Uterus (tissue), 2 donors: ENCODE data around the gene SLC46A3.

ENCODE experiments used
- POLR2A ChIP-seq, 2 donors: fragments of 450-650 bp; IDR thresholded peaks; one replicate each; pipeline ENCODE4 v1.6.1; 2016; ENCODE audit warnings: antibody characterized with exemption in 2 of 2, mild to moderate bottlenecking in 1 of 2, moderate library complexity in 1 of 2
- TF ChIP-seq, protein P1 (sequence below), 4 experiments: fragments of 200-600 bp in 2 of 4; fragments of 450-650 bp in 2 of 4; sonication (generic) in 2 of 4; IDR thresholded peaks; one replicate each; pipeline ENCODE4 v1.5.1; 2016 to 2019; ENCODE audit warnings: antibody characterized with exemption in 4 of 4, mild to moderate bottlenecking in 2 of 4, moderate library complexity in 1 of 4

DNA sequence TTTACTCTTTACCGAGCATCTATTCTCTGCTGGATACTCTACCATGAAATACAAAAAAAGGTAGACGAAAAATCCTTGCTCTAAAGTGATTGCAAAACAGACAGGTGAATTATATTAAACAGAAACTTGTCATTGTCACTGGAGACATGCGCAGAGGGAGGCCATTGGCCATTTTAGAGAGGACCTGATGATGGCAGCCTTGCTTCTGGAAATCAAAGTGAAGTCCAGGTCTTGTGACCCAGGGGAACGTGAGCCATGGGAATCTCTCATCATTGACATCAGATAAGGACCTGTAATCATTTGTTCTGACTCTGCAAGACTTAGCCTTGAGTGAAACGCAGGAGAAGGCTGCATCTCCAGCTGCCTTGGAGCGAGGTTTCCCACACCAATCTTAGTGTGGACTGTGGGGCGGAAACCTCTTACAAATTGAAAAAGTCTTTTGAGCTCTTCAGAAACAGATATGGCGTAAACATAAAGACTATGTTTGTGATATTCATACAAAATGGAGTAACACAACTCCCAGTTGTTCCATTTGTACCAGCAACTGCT, 16.8 kb upstream of the SLC46A3 start:
- TF ChIP-seq, protein P1, sequence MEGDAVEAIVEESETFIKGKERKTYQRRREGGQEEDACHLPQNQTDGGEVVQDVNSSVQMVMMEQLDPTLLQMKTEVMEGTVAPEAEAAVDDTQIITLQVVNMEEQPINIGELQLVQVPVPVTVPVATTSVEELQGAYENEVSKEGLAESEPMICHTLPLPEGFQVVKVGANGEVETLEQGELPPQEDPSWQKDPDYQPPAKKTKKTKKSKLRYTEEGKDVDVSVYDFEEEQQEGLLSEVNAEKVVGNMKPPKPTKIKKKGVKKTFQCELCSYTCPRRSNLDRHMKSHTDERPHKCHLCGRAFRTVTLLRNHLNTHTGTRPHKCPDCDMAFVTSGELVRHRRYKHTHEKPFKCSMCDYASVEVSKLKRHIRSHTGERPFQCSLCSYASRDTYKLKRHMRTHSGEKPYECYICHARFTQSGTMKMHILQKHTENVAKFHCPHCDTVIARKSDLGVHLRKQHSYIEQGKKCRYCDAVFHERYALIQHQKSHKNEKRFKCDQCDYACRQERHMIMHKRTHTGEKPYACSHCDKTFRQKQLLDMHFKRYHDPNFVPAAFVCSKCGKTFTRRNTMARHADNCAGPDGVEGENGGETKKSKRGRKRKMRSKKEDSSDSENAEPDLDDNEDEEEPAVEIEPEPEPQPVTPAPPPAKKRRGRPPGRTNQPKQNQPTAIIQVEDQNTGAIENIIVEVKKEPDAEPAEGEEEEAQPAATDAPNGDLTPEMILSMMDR (IDR thresholded peaks at IDR 0.05), result no peak
- TF ChIP-seq POLR2A (IDR thresholded peaks at IDR 0.05), result no peak
